ENCODE data around the gene SLC25A48.

Gene SLC25A48

GRCh38 chr5:135934939-135935338 lies 100.5 kb downstream of the SLC25A48 start:
- DNase-seq = no peak

- DNase-seq = no peak
These were observed 102.9 kb downstream of the SLC25A48 start for GRCh38 chr5:135937245-135937911.

Measured in effector CD4-positive, alpha-beta T cell (primary cell).